ENCODE measurements around the gene RABIF.
"Not testable (repeated sequence)": the region's sequence is repeated elsewhere in the genome, so short reads cannot be mapped to it uniquely, and the experiment has no call there.

RABIF gene

GRCh38 chr1:202836623-202837403 is 52.1 kb downstream of the RABIF start:
- CTCF ChIA-PET = no interaction called here
- POLR2A ChIA-PET = interaction anchor here (0.6 to 0.7 kb wide), 2 partner anchors 26 to 1078 kb away, joined by 3 read pairs; partner anchors contain the start of gene PCAT6
- TF ChIP-seq CTBP1 (IDR thresholded peaks at IDR 0.05; ENCODE audit: borderline replicate concordance) (no peak), HDGF (IDR thresholded peaks at IDR 0.05; ENCODE audit: borderline replicate concordance) (no peak), FOXA1 (IDR thresholded peaks at IDR 0.05) (no peak), TARDBP (IDR thresholded peaks at IDR 0.05) (no peak), ZNF384 (IDR thresholded peaks at IDR 0.05) (no peak), NFRKB (IDR thresholded peaks at IDR 0.05) (no peak), LEF1 (IDR thresholded peaks at IDR 0.05; ENCODE audit: borderline replicate concordance) (no peak), L3MBTL2 (conservative IDR thresholded peaks at IDR 0.05) (no peak), ARNT (IDR thresholded peaks at IDR 0.05) (no peak), SUZ12 (IDR thresholded peaks at IDR 0.05) (no peak), BHLHE40 (IDR thresholded peaks at IDR 0.05; ENCODE audit: borderline replicate concordance) (no peak)
- DNase-seq (ENCODE audit: extremely low spot score) = no peak

DNA sequence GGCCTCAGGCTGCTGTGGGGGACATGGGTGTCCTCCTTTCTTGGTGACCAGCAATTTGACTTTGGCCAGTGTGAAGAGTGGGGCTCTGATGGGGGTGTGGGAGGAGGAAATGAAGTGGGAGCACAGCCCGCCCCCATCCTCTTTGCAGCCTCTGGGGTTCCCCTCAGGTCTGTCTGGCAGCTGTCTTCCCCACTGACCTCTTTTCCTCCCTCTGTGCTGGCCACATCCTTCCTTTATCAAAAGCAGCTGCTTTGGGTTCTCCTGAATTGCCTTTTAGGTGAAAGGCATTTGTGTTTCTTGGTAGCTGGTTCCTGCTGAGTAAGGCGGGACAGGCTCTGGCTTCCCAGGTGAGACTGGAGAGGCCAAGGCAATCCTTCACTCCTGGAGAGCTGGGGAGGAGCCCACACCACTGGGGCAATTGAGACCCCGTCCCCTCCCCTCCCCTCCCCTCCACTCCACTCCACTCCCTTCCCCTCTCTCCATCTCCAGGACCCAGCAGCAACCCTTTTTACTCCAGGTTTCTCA is 53.3 kb downstream of the RABIF start:
- TF ChIP-seq ZNF384 (IDR thresholded peaks at IDR 0.05) = no peak
- no peak for TF ChIP-seq FOXM1 (IDR thresholded peaks at IDR 0.05; ENCODE audit: borderline replicate concordance)
- no peak for TF ChIP-seq TARDBP (IDR thresholded peaks at IDR 0.05)
- TF ChIP-seq FOXA1 (IDR thresholded peaks at IDR 0.05) = no peak
- TF ChIP-seq SP1 (IDR thresholded peaks at IDR 0.05) = no peak
- TF ChIP-seq, protein P1, sequence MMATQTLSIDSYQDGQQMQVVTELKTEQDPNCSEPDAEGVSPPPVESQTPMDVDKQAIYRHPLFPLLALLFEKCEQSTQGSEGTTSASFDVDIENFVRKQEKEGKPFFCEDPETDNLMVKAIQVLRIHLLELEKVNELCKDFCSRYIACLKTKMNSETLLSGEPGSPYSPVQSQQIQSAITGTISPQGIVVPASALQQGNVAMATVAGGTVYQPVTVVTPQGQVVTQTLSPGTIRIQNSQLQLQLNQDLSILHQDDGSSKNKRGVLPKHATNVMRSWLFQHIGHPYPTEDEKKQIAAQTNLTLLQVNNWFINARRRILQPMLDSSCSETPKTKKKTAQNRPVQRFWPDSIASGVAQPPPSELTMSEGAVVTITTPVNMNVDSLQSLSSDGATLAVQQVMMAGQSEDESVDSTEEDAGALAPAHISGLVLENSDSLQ (IDR thresholded peaks at IDR 0.05) = no peak
- no peak for TF ChIP-seq HDGF (IDR thresholded peaks at IDR 0.05; ENCODE audit: borderline replicate concordance)
- no peak for TF ChIP-seq ELF4 (IDR thresholded peaks at IDR 0.05)
- TF ChIP-seq ARNT (IDR thresholded peaks at IDR 0.05) = no peak
- no peak for TF ChIP-seq NFRKB (IDR thresholded peaks at IDR 0.05)
- TF ChIP-seq BHLHE40 (IDR thresholded peaks at IDR 0.05; ENCODE audit: borderline replicate concordance) = no peak
- no peak for TF ChIP-seq L3MBTL2 (conservative IDR thresholded peaks at IDR 0.05)
- no peak for TF ChIP-seq FOXK2 (IDR thresholded peaks at IDR 0.05)
- no peak for TF ChIP-seq LEF1 (IDR thresholded peaks at IDR 0.05; ENCODE audit: borderline replicate concordance)
- no peak for DNase-seq (ENCODE audit: extremely low spot score)
- ChIA-PET CTCF (no interaction called here), POLR2A (interaction anchor here (0.7 kb wide), 1 partner anchor 25 kb away, joined by 3 read pairs; the partner anchor contains the start of gene PCAT6)

DNA sequence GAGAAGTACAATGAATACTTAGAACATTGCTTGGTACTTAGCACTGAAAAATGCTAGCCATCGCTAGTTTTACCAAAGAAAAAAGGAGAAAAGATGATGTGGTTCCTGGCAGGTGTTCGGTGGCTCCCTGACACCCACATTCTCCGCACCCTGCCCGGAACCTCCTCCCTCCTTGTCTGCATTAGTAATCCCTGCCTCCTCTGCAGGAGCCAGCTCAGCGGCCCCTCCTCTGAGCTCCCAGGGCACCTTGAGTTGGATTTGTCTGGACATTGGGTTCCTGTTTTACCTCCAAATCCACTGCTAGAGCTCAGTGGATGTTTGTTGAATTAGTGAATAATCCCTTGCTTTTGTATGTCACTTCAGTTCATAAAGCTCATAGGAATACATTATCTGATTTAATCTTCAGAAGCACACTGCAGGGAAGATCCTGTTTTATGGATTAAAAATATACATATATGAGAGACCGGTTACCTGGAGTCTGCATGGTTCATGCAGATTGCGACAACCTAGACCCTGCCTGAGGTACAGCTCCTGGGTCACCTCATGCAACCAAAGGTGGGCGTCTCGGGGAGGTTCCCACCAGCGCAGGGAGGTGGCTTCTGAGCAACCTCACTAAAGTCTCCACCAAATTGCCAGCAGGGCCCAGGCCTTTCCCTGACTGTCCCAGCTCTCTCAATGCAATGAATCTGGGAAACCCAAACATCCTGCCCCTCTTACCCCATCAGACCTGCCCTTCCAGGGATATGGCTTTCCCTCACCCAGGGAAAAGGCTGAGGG is 54.0 kb downstream of the RABIF start:
- CTCF ChIA-PET = no interaction called here

DNA sequence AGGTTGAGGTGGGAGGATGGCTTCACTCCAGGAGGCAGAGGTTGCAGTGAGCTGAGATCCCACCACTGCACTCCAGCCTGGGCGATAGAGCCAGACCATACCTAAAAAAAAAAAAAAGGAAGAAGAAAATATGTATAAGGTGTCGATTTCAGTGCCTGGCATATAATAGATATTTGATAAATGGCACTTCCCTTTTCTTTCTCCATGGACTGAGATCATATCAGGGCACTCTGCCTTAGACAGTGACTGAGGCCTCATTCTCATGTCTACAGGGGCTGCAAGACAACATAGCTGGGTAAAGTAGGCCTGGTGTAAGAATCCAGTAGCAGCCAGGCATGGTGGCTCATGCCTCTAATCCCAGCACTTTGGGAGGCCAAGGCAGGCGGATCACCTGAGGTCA is 57.0 kb downstream of the RABIF start:
- CTCF ChIA-PET = no interaction called here
- POLR2A ChIA-PET = no interaction called here
- DNase-seq (ENCODE audit: extremely low spot score) = no peak
- TF ChIP-seq TARDBP (IDR thresholded peaks at IDR 0.05) (no peak), FOXA1 (IDR thresholded peaks at IDR 0.05) (no peak), SUZ12 (IDR thresholded peaks at IDR 0.05) (no peak), ARNT (IDR thresholded peaks at IDR 0.05) (no peak), LEF1 (IDR thresholded peaks at IDR 0.05; ENCODE audit: borderline replicate concordance) (no peak), ELF4 (IDR thresholded peaks at IDR 0.05) (no peak), ZNF384 (IDR thresholded peaks at IDR 0.05) (no peak), HDGF (IDR thresholded peaks at IDR 0.05; ENCODE audit: borderline replicate concordance) (no peak), BHLHE40 (IDR thresholded peaks at IDR 0.05; ENCODE audit: borderline replicate concordance) (no peak), SP1 (IDR thresholded peaks at IDR 0.05) (no peak), CTBP1 (IDR thresholded peaks at IDR 0.05; ENCODE audit: borderline replicate concordance) (no peak), L3MBTL2 (conservative IDR thresholded peaks at IDR 0.05) (no peak), FOXK2 (IDR thresholded peaks at IDR 0.05) (no peak), NFRKB (IDR thresholded peaks at IDR 0.05) (no peak), FOXM1 (IDR thresholded peaks at IDR 0.05; ENCODE audit: borderline replicate concordance) (no peak)
- TF ChIP-seq, protein P1 (IDR thresholded peaks at IDR 0.05) = no peak

More for the DNA sequence above, 54.0 kb downstream of the RABIF start:
- no peak for DNase-seq (ENCODE audit: extremely low spot score)
- POLR2A ChIA-PET = no interaction called here
- TF ChIP-seq FOXK2 (IDR thresholded peaks at IDR 0.05) (no peak), BHLHE40 (IDR thresholded peaks at IDR 0.05; ENCODE audit: borderline replicate concordance) (no peak), SP1 (IDR thresholded peaks at IDR 0.05) (no peak), HDGF (IDR thresholded peaks at IDR 0.05; ENCODE audit: borderline replicate concordance) (no peak), LEF1 (IDR thresholded peaks at IDR 0.05; ENCODE audit: borderline replicate concordance) (no peak), NFRKB (IDR thresholded peaks at IDR 0.05) (no peak), ZNF384 (IDR thresholded peaks at IDR 0.05) (no peak), ELF4 (IDR thresholded peaks at IDR 0.05) (no peak), CTBP1 (IDR thresholded peaks at IDR 0.05; ENCODE audit: borderline replicate concordance) (no peak), ARNT (IDR thresholded peaks at IDR 0.05) (no peak), FOXM1 (IDR thresholded peaks at IDR 0.05; ENCODE audit: borderline replicate concordance) (no peak), SUZ12 (IDR thresholded peaks at IDR 0.05) (no peak), FOXA1 (IDR thresholded peaks at IDR 0.05) (no peak), TARDBP (IDR thresholded peaks at IDR 0.05) (no peak), L3MBTL2 (conservative IDR thresholded peaks at IDR 0.05) (no peak)
- TF ChIP-seq, protein P1 (IDR thresholded peaks at IDR 0.05) = no peak

GRCh38 chr1:202829223-202829622 is 59.7 kb downstream of the RABIF start:
- DNase-seq (ENCODE audit: extremely low spot score); POLR2A ChIA-PET; CTCF ChIA-PET: not testable (repeated sequence)
